KG1 (cell line): Measurements from ENCODE around the gene EEPD1.
"Not testable (repeated sequence)": the region's sequence is repeated elsewhere in the genome, so short reads cannot be mapped to it uniquely, and the experiment has no call there.

Experiments used
- DNase-seq: peaks from one replicate; lab custom pipeline; 2025; lab: John Stamatoyannopoulos, UW

The EEPD1 gene

DNA sequence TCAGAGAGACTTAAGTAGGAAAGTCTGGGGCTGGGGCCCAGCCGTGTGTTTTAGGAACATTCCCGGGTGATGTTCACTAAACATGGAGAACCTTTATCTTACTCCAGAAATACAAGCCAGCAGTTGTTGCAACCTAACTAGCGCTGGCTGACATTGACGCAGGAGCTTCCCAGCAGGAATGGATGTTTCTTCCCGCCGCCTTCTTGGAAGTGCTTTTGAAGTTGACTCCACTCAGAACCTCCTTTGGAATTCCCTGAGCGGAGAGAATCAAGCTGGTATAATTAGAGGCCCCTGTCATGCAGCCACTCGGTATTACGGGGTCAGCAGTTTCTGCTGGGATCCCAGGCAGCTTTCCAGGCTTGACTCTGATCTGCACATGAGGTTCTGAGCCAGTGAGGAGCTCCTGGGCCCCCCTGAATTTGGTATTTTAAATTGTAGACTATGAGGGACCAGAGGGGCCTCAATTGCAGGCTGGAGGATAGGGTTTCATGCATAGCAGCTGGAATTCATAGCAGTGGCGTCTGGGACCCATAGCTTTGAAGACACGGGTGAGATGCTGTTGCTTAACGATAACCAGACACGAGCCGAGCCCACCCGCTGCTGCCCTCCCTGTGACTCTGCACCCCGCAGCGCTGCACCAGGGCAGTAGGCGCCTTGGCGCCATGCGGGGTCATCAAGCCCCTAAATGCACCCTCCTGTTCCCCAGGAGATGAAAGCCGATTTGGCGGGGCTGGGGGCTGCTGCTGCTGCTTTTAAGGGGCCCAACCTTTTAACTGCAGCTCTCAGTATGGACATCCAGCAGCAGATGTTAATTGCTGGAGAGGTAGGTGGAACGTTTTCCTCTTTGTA, 61.8 kb downstream of the EEPD1 start:
- no peak for DNase-seq

GRCh38 chr7:36215457-36215765, 62.4 kb downstream of the EEPD1 start:
- DNase-seq = no peak

DNA sequence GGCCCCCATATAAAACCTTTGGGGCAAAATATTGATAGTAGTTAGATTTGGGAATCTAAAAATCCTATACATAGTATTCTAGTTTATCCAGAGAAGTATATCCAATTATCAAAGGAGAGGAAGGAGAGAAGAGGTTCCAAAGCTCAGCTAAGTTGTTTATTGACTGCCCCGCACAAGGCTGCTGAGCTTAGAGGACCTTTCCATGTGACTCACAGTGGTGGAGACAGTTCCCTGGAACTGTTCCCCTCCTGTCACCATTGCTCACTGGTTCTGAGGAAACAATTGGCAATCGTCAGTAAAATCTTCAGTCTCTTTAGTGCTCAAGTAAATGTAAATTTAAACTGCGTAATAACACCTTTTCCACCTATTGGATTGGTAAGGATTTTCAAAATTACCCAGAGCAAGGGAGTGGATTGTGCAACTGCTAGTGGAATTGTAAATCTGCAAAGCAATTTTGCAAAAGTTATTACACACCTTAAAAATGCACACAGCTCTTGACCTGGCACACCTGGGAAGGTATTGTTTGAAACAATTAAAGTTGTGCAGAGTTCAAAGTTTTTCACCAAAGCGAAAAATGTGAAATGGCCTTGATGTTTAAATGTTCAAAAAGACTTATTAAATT, 63.1 kb downstream of the EEPD1 start:
- DNase-seq = no peak

- DNase-seq = no peak
These were observed 64.3 kb downstream of the EEPD1 start for GRCh38 chr7:36217211-36217960.

- DNase-seq = no peak
These were observed 64.9 kb downstream of the EEPD1 start for GRCh38 chr7:36217961-36218284.

DNA sequence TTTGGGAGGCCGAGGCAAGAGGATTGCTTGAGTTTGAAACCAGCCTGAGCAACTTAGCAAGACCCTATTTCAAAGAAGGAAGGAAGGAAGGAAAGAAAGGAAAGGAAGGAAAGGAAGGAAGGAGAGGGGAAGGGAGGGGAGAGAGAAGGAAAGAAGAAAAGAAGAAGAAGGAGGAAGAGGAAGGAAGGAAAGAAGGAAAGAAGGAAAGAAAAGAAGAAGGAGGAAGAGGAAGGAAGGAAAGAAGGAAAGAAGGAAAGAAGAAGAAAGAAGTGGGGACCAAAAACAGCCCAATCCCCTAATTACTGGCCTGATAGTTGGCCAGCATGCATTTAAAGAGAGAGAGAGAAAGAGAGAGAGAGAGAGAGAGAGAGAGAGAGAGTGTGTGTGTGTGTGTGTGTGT, 66.4 kb downstream of the EEPD1 start:
- no peak for DNase-seq

DNA sequence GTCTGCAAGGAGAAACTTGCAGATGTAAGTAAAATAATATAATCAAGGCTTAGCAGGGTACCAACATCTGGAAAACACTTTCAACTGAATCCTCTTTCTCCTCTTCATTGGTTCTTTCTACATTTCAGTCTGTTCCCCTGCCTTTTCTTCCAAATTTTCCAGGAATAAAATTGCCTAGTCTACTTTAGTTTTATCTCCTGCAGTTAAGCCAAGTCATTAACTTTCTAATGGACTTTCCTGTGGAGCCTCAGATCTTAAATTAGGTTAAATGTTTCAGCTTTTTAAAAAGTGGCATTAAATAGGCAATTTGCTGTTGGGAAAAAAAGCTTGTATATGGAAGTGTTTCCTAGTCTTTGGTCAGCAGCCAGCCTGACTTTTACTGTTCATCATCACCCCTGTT, 70.8 kb downstream of the EEPD1 start:
- DNase-seq = no peak

DNA sequence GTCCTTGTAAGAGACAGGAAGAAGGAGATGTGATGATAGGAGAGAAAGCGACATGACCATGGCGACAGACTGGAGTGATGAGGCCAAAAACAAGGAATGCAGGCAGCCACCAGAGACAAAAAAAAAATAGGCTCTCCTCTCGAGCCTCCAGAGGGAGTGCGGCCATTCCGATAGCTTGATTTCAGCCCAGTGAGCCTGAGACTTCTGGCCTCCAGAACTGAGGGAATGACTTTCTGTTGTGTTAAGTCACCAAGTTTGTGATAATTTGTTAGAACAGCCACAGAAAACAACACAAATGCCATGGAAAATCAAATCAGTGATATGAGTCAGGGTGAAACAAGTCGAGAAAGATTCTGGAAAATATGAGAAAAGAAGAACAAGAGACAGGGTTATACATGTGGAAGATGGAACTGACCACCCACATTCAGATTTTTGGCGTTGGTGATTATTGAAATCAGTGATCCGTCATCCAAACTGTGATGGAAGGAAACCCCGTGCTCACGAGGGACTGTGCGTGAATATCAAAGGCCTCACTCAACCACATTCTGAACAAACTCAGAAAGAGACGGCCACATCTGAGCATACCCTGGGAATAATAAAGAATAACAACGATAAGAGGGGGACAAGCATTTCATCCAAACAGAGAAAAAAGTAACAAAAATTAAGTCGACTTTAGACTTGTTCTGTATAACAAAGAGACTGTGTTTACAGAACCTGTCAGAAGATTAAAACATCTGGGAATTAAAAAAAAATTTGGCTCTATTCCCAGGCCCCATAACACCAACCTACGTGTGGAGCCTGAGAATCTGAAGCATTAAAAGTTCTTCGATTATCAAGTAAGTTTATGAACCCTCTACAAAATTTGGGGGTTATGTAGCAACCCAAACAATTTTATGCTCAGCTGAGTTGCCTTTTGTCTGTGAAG, 72.1 kb downstream of the EEPD1 start:
- DNase-seq = no peak

- no peak for DNase-seq
These were observed 73.1 kb downstream of the EEPD1 start for GRCh38 chr7:36226151-36226550.

DNA sequence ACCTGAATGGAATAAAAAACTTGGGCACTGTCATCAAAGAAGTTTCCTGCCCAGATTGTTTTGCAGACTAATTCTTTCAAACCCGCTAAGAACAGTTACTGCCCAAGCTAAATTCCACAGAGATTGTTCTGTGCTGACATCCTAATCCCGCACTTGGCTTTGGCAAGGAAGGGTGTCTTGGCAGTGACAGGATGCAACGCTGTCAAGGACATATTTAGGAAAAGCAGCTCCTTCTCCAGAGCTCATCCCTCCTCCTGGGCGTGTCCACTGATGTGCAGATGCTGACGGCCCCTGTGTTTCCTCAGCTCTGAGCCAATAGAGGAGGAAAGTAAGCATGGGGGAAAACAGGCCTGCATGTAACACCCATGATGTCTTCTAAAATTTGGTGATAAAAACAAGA, 74.2 kb downstream of the EEPD1 start:
- DNase-seq = no peak

DNA sequence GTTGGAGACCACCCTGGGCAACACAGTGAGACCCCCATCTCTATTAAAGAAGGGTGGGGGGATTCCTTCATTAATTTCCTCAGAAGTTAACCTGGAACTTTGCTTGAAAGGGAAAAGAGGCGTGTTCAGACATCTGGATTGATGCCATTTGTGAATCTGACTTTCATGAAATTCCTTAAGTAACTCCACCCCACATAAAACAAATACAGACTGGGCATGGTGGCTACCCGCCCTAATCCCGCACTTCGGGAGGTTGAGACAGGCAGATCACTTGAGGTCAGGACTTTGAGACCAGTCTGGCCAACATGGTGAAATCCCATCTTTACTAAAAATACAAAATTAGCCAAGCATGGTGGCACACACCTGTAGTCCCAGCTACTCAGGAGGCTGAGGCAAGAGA, 75.0 kb downstream of the EEPD1 start:
- no peak for DNase-seq

DNA sequence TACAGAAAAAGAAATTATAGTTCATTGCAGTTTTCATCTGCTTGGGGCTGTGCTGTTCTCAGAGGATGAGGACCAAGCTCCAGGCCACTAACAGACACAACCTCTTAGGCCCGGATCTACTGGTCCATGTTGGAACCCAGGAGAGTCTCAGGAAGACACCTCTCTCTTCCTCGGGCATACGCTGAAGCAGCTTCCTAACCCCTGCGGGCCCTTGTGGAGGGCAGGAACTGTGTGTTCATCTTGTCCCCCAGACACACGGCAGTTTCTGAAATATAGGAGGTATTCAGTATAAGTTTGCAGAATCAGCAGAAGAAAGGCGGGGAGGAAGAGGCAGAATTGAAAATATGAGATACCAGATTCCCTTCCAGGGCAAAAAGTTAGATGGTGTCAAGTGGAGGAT, 78.4 kb downstream of the EEPD1 start:
- DNase-seq = no peak

- no peak for DNase-seq
These were observed 79.5 kb downstream of the EEPD1 start for GRCh38 chr7:36232555-36232954.

- DNase-seq = no peak
These were observed 80.0 kb downstream of the EEPD1 start for GRCh38 chr7:36232971-36233550.

- no peak for DNase-seq
These were observed 83.0 kb downstream of the EEPD1 start for GRCh38 chr7:36236073-36236472.

DNA sequence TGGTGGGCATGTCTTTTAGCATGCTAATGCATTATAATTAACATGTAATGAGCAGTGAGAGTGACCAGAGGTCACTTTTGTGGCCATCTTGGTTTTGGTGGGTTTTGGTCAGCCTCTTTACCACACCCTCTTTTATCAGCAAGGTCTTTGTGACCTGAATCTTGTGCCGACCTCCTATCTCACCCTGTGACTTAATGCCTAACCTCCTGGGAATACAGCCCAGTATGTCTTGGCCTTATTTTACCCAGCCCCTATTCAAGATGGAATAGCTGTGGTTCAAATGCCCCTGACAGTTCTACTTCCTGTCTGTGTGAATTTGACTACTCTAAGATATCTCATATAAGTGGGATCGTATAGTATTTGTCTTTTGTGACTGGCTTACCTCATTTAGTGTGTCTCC, 85.1 kb downstream of the EEPD1 start:
- DNase-seq = no peak

GRCh38 chr7:36243356-36243755, 90.3 kb downstream of the EEPD1 start:
- not testable (repeated sequence) for DNase-seq

DNA sequence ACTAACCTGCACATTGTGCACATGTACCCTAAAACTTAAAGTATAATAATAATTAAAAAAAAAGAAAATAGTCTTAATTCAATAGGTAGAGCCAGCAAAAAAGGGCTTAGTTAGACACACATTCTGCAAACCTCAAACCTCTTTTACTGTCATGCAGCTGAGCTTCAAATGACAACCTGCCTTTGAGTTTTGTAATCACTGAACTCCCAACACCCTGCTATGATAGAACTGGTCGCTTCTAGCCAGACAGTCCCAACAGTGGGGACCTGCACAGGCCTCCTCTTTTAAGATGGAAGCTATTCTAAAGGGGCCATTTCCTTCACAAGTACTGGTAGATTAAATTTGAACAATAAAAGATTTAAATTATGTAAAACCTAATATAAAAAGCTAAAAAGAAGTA, 90.9 kb downstream of the EEPD1 start:
- DNase-seq = not testable (repeated sequence)

- DNase-seq = no peak
These were observed 91.4 kb downstream of the EEPD1 start for GRCh38 chr7:36244429-36244828.

DNA sequence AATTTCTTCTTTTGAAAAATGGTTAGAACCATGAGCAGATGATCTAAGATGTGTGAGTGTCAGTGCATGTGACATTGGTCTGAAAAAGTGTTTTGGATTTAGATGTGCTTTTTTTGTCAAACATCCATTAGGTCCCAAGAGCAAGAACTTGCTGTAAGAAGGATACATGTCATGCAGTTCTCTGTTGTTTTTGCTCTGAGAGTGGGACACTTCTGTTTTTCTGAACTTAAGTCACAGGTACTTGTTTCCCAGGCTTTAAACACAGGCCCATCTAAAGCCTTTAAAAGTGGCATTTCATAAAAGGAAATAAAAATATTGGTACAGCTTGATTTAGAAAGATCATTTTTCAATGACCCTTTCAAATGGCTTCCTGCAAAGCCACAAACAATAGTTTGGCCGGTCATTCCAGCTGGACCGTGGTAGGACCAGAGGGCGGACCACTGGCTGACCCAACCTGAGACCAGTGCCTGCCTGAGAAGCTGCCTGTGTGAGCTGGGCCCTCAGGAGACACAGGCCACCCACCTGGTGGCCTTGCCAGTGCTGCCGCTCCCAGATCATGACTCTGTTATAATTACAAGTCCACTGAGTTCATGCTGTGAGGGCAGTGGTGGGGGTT, 92.7 kb downstream of the EEPD1 start:
- no peak for DNase-seq

DNA sequence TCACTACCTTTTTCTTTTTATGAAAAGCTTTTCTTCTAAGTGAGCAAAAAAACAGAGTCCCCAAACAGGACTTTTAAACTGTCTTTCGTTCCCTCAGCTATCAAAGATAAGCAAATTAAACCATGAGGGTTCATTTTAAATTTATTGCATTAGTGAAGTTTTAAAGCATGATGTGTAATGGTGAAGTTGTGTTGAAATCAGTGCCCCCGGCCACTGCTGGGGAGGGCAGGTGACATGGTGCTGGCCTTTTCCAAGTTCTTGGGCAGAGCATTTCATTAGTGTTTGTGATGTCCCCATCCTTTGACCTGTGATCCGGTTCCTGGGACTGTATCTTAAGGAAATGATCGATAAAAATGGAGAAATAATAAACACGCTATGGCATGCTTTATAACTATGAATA, 96.0 kb downstream of the EEPD1 start:
- DNase-seq = no peak
